HL-60 (cell line): ENCODE results near the gene ENPP4.

Source experiments
- CTCF ChIP-seq: IDR thresholded peaks from one replicate; pipeline ENCODE4 v1.5.1; 2011; ENCODE audit warnings: low read length, control low read depth, inconsistent platforms; ENCODE audit not compliant: insufficient read depth
- GABPA ChIP-seq: IDR thresholded peaks from 2 replicates; pipeline ENCODE4 v1.6.1; 2012; ENCODE audit warnings: low read depth
- REST ChIP-seq: IDR thresholded peaks from 2 replicates; pipeline ENCODE4 v1.6.1; 2012; ENCODE audit warnings: low read depth; ENCODE audit not compliant: insufficient replicate concordance

DNA sequence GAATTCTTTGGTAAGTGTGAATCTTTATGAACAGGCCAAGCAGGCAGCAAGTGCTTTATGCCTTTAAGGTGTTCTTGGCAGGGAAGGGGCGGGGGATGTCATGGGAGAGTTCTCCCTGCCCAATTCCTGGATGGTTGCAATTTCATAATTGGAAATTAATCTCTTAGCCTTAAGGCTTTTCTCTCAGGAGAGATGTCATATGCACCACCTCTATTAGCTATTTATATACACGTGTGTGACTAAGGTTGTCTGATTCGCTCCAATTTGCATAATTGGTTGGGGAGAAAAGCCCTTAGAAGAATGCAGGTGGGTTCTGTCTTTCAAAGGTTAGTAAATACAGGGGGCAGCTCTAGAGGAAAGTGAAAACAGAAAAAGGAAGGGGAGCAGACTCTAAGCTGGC lies 46.2 kb downstream of the ENPP4 start:
- no peak for TF ChIP-seq CTCF
- TF ChIP-seq REST: no peak
- no peak for TF ChIP-seq GABPA
